MM.1S (cell line): ENCODE measurements around the gene ZIC5.

Experiments
- DNase-seq: peaks from one replicate; pipeline ENCODE4 v3.0.0-alpha.2; 2015
- H2AFZ ChIP-seq: fragments of 300-600 bp; sonication (generic); 2 replicates; pipeline ENCODE4 v1.6.0; 2016; ENCODE audit warnings: antibody characterized with exemption, low read length
- H3F3A ChIP-seq: fragments of 300-600 bp; sonication (generic); 2 replicates; pipeline ENCODE4 v1.6.1; 2016; ENCODE audit warnings: mild to moderate bottlenecking, antibody characterized with exemption, low read length, moderate library complexity, mixed read lengths; ENCODE audit not compliant: insufficient read depth
- H3K27ac ChIP-seq: fragments of 300-600 bp; sonication (generic); 2 replicates; pipeline ENCODE4 v1.5.1; 2016; ENCODE audit warnings: mild to moderate bottlenecking, low read length
- H3K27me3 ChIP-seq: fragments of 300-600 bp; sonication (generic); replicated peaks from 2 replicates; pipeline ENCODE4 v1.6.0; 2016; ENCODE audit warnings: low read length; ENCODE audit not compliant: insufficient read depth
- H3K36me3 ChIP-seq: fragments of 300-600 bp; sonication (generic); replicated peaks from 2 replicates; pipeline ENCODE4 v1.6.1; 2016; ENCODE audit warnings: mild to moderate bottlenecking, low read length, mixed read lengths; ENCODE audit not compliant: insufficient read depth
- H3K4me1 ChIP-seq: fragments of 300-600 bp; sonication (generic); 2 replicates; pipeline ENCODE4 v1.6.1; 2016; ENCODE audit warnings: low read length, mixed read lengths
- H3K4me2 ChIP-seq: fragments of 300-600 bp; sonication (generic); 2 replicates; pipeline ENCODE4 v1.6.0; 2016; ENCODE audit warnings: low read depth, low read length
- H3K4me3 ChIP-seq: fragments of 300-600 bp; sonication (generic); 2 replicates; pipeline ENCODE4 v1.5.1; 2016; ENCODE audit warnings: low read length, mixed read lengths
- H3K79me2 ChIP-seq: fragments of 300-600 bp; sonication (generic); 2 replicates; pipeline ENCODE4 v1.6.1; 2016; ENCODE audit warnings: mixed run types, low read length, mixed read lengths
- H3K9ac ChIP-seq: fragments of 300-600 bp; sonication (generic); 2 replicates; pipeline ENCODE4 v1.6.1; 2016; ENCODE audit warnings: low read length, mixed read lengths
- H3K9me2 ChIP-seq: fragments of 300-600 bp; sonication (generic); replicated peaks from 2 replicates; pipeline ENCODE4 v1.6.1; 2016; ENCODE audit warnings: mild to moderate bottlenecking, low read length, mixed read lengths; ENCODE audit not compliant: insufficient read depth
- H3K9me3 ChIP-seq: fragments of 300-600 bp; sonication (generic); replicated peaks from 2 replicates; pipeline ENCODE4 v1.6.1; 2016; ENCODE audit warnings: mild to moderate bottlenecking, low read length, mixed read lengths; ENCODE audit not compliant: insufficient read depth
- H4K20me1 ChIP-seq: fragments of 300-600 bp; sonication (generic); 2 replicates; pipeline ENCODE4 v1.6.1; 2016; ENCODE audit warnings: mild to moderate bottlenecking, low read length, moderate library complexity, mixed read lengths; ENCODE audit not compliant: insufficient read depth
- CTCF ChIP-seq: fragments of 300-600 bp; sonication (generic); IDR thresholded peaks from 2 replicates; pipeline ENCODE4 v1.5.1; 2016; ENCODE audit warnings: antibody characterized with exemption, low read length, mixed read lengths
- EZH2 ChIP-seq: fragments of 300-600 bp; sonication (generic); optimal IDR thresholded peaks from 2 replicates; pipeline ENCODE3; 2017; ENCODE audit warnings: low read depth, mild to moderate bottlenecking, antibody characterized with exemption, low read length, mixed read lengths
- EZH2phosphoT487 ChIP-seq: fragments of 300-600 bp; sonication (generic); IDR thresholded peaks from 2 replicates; pipeline ENCODE4 v1.6.1; 2018; ENCODE audit warnings: antibody characterized with exemption, low read length

The ZIC5 gene

GRCh38 chr13:99985886-99986527 lies 14.4 kb upstream of the ZIC5 start:
- no peaks in the 10 kb centered on the region for H3K4me1 ChIP-seq
- no peak overlapping the region for H3K4me2 ChIP-seq
- no peak for DNase-seq
- no peak overlapping the region for H3K9ac ChIP-seq
- no peaks in the 10 kb centered on the region for H3K79me2 ChIP-seq
- no peaks in the 10 kb centered on the region for H4K20me1 ChIP-seq
- no peaks in the 10 kb centered on the region for H3K9me3 ChIP-seq
- H3K4me3 ChIP-seq = no peak overlapping the region
- no peaks in the 10 kb centered on the region for H3K9me2 ChIP-seq
- H2AFZ ChIP-seq = no peak overlapping the region
- no peaks in the 10 kb centered on the region for H3K36me3 ChIP-seq
- H3F3A ChIP-seq = no peaks in the 10 kb centered on the region
- H3K27me3 ChIP-seq = peaks cover 9% of the 10 kb centered on the region; the same call in 1 of the 2 replicates
- no peak overlapping the region for H3K27ac ChIP-seq
- TF ChIP-seq EZH2 = no peak
- TF ChIP-seq CTCF = no peak
- no peak for TF ChIP-seq EZH2phosphoT487

- no peak for DNase-seq
- H3K9me3 ChIP-seq = no peaks in the 10 kb centered on the region
- no peak overlapping the region for H3K27ac ChIP-seq
- no peak overlapping the region for H3K4me3 ChIP-seq
- no peaks in the 10 kb centered on the region for H3F3A ChIP-seq
- no peak overlapping the region for H3K4me2 ChIP-seq
- H3K27me3 ChIP-seq = peaks cover 9% of the 10 kb centered on the region; the same call in 1 of the 2 replicates
- H3K9ac ChIP-seq = no peak overlapping the region
- no peaks in the 10 kb centered on the region for H3K9me2 ChIP-seq
- no peaks in the 10 kb centered on the region for H3K36me3 ChIP-seq
- H3K4me1 ChIP-seq = no peaks in the 10 kb centered on the region
- H3K79me2 ChIP-seq = no peaks in the 10 kb centered on the region
- H2AFZ ChIP-seq = no peak overlapping the region
- no peaks in the 10 kb centered on the region for H4K20me1 ChIP-seq
- TF ChIP-seq EZH2phosphoT487 = no peak
- no peak for TF ChIP-seq CTCF
- no peak for TF ChIP-seq EZH2
Measured at GRCh38 chr13:99985241-99985874, 13.8 kb upstream of the ZIC5 start.

GRCh38 chr13:99984461-99985240 lies 13.1 kb upstream of the ZIC5 start:
- no peak overlapping the region for H3K27ac ChIP-seq
- H3K4me1 ChIP-seq = no peaks in the 10 kb centered on the region
- H3K4me2 ChIP-seq = no peak overlapping the region
- H3K9me3 ChIP-seq = no peaks in the 10 kb centered on the region
- H3K79me2 ChIP-seq = no peaks in the 10 kb centered on the region
- H3K4me3 ChIP-seq = no peak overlapping the region
- no peaks in the 10 kb centered on the region for H3K36me3 ChIP-seq
- peaks cover 10% of the 10 kb centered on the region; the same call in 1 of the 2 replicates for H3K27me3 ChIP-seq
- no peak overlapping the region for H3K9ac ChIP-seq
- no peaks in the 10 kb centered on the region for H4K20me1 ChIP-seq
- no peak for TF ChIP-seq EZH2phosphoT487
- TF ChIP-seq CTCF = no peak
- TF ChIP-seq EZH2 = no peak
- no peaks in the 10 kb centered on the region for H3K9me2 ChIP-seq
- DNase-seq = no peak
- H3F3A ChIP-seq = no peaks in the 10 kb centered on the region
- no peak overlapping the region for H2AFZ ChIP-seq
